Ovary (tissue), 3 donors: Measurements from ENCODE around the gene RNF166.

ENCODE experiments used
- CTCF ChIP-seq, 3 donors: fragments of 450-650 bp in 2 of 3; fragments of 200-600 bp in 1 of 3; IDR thresholded peaks; one replicate each; pipeline versions ENCODE4 v1.5.1 to v1.8.0; 2016 to 2022; ENCODE audit warnings: antibody characterized with exemption in 3 of 3, mild to moderate bottlenecking in 1 of 3
- EP300 ChIP-seq: sonication (generic); formaldehyde crosslinking; IDR thresholded peaks from one replicate; pipeline ENCODE4 v1.6.1; 2017; ENCODE audit warnings: antibody characterized with exemption
- POLR2A ChIP-seq: fragments of 450-650 bp; IDR thresholded peaks from one replicate; pipeline ENCODE4 v1.6.1; 2017; ENCODE audit warnings: antibody characterized with exemption, mild to moderate bottlenecking, moderate library complexity
- donor health status: DM: no; HTN: no; CAD: no.

GRCh38 chr16:88697116-88697830, 8.9 kb downstream of the RNF166 start:
- no peak for TF ChIP-seq CTCF (IDR thresholded peaks at IDR 0.05)
- no peak for TF ChIP-seq EP300
- TF ChIP-seq POLR2A, result no peak
